Left renal pelvis (tissue), 4 donors: ENCODE data around the gene KRTAP6-3. TPM values are rescaled to one million over a fixed set of nuclear protein-coding genes. Genes with fewer than 3 reads are reported as not detected.

Experiments
- DNase-seq, 4 donors: peaks; one replicate each; pipeline ENCODE4 v3.0.0-alpha.2; 2013; ENCODE audit warnings: low read depth in 4 of 4, low spot score in 3 of 4
- polyA plus RNA-seq, 4 donors: library from polyadenylated mRNA; unstranded; fragments of 120-200 nt; gene quantifications; one replicate each; pipeline ENCODE4 v1.2.1, GENCODE V29; 2013; ENCODE audit not compliant: insufficient read length in 4 of 4

KRTAP6-3 gene, protein sequence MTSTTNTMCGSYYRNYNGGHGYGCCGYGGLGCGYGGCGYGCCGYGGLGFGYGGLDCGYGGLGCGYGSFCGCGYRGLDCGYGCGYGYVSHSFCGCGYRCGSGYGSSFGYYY
- not detected for polyA plus RNA-seq

- DNase-seq, result no peak
Observed at GRCh38 chr21:30592140-30592539, at the start of gene KRTAP6-3. Gene KRTAP6-3, plus strand, starts transcription at chr21:30592440. Its CDS starts 6 bp downstream, at chr21:30592446.

DNA sequence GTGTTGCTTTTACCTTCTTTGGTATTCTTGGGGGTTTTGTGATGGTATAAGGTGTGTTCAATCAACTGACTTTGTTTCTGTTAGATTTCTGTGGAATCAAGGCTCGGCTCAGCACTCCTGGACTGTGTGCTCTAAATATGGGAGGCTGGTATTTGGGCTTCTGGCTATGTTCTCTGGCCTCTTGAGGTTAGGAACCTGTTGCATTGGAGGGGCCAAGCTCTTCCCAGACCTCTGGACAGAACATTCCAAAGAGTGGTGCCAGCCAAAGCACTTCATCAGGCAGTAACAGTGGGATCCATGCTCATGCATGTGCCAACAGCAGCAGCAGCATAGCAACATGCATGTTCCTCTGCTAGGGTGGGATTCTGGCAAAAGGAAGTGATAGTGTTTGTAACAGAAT is 39.5 kb upstream of the KRTAP6-3 start:
- no peak for DNase-seq

- no peak for DNase-seq
Observed at GRCh38 chr21:30555095-30555494, 37.1 kb upstream of the KRTAP6-3 start.

- no peak for DNase-seq
Observed at GRCh38 chr21:30561264-30561895, 30.9 kb upstream of the KRTAP6-3 start, which contains the start of gene KRTAP19-7. Gene KRTAP19-7, minus strand, starts transcription at chr21:30561314. Its CDS starts 25 bp downstream, at chr21:30561289.

GRCh38 chr21:30561957-30562356 is 30.3 kb upstream of the KRTAP6-3 start:
- DNase-seq, result no peak

GRCh38 chr21:30563072-30563471 is 29.2 kb upstream of the KRTAP6-3 start:
- no peak for DNase-seq

DNA sequence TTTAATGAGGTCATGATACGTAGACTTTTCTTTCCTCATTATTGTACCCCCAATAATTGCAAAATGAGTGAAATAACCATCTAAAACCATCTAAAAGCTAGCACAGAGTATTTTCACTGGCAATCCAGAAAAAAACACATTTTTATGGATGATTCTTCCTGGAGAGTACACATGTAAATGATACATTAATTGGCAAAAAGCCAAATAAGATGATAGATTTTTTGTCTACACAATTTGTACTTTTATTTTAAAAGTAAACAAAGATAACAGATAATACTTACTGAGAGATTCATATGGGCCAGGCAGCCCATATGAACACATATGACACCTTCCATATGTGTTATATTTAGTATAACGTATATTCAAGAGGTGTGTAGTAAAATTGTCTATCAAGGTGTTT is 28.6 kb upstream of the KRTAP6-3 start:
- no peak for DNase-seq

- DNase-seq, result no peak
Observed at GRCh38 chr21:30567617-30568016, 24.6 kb upstream of the KRTAP6-3 start.

- DNase-seq, result no peak
Observed at GRCh38 chr21:30577766-30578165, 14.5 kb upstream of the KRTAP6-3 start.

DNA sequence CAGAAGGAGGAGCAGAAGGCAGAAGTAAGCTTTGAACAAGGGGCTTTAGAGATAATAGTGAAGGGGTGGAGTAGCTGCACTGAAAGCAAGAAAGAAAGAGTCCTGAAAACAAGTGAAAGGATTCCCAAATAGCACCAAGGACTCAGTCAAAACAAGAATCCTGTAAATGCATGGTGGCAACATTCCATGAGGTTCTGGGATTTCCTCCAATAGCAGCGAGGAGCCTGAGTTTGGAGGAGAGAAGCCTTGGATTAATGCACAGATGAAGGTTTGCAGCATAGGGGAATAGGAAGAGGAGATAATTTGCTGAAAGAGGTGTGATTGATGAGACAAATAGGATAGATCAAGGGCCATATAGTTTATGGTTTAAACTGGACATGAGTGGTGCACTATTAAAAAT is 12.9 kb upstream of the KRTAP6-3 start:
- DNase-seq, result no peak

- DNase-seq, result no peak
Observed at GRCh38 chr21:30580132-30580531, 12.1 kb upstream of the KRTAP6-3 start.

GRCh38 chr21:30582870-30583269 is 9.4 kb upstream of the KRTAP6-3 start:
- no peak for DNase-seq

DNA sequence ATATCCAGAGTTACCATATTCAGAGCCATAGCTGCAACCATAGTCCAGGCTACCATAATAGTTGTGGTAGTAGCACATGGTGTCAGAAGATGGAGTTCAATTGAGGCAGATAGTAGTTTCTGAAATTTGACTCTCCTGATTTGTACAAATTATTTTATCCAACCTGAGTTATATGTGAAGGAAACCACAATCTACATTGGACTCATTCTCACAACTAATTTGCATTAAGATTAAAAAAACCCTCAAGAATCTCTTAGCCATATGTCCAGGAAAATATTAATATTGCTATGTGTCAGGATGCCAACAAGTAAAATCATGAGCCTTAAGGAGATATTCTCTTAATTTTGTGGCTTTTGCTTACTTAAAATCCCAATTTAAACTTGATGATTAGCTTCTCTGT is 1.9 kb upstream of the KRTAP6-3 start, which contains the start of gene KRTAP22-2:
KRTAP22-2 (minus strand) TSS at position 101 of the 400 bp plus-strand sequence.
- no peak for DNase-seq

- DNase-seq, result no peak
Observed at GRCh38 chr21:30598802-30599201, 6.6 kb downstream of the KRTAP6-3 start, which contains the start of gene KRTAP6-2. Gene KRTAP6-2, minus strand, starts transcription at chr21:30598902. Its CDS starts 28 bp downstream, at chr21:30598874.

DNA sequence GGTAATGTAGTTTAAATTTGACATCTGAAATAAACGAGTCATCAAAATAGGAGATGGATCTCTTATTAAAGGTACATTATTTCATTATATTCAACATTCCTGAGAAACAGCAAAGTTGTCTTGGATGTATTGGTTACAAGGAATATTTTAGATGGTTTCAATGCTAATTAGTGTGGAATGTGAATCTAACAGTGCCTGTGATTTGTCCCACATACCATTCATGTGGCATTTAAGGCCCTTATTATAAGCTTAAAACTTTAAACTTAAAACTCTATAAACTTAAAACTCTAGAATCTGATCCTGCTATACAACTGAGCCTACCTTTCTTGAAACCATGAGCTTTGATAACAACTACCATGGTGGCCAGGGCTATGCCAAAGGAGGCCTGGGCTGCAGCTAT is 8.5 kb downstream of the KRTAP6-3 start, which contains the start of gene KRTAP22-1:
KRTAP22-1 (plus strand) TSS at position 301 of the 400 bp plus-strand sequence.
- no peak for DNase-seq

DNA sequence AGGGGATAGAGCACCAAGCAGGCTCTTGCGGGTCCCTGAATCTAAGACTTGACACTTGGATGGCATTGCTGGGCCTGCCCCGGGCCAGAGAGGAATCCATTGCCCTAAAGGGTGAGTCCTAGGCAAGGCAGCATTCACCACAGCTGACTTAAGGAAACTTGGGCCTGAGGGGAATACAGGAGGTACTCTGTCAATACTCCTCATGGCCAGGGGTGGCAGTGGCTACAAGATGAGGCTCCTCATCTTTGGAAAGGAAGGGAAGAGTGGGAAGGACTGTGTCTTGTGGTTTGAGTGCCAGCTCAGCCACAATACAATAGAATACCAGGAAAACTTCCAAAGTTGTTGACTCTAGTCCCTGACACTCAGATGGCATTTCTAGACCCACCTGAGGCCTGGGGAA is 13.7 kb downstream of the KRTAP6-3 start:
- no peak for DNase-seq

- DNase-seq, result no peak
Observed at GRCh38 chr21:30612132-30612531, 19.9 kb downstream of the KRTAP6-3 start.

- no peak for DNase-seq
Observed at GRCh38 chr21:30613836-30614235, 21.6 kb downstream of the KRTAP6-3 start, which contains the start of gene KRTAP6-1. Gene KRTAP6-1, minus strand, starts transcription at chr21:30613930. Its CDS starts 26 bp downstream, at chr21:30613904.

DNA sequence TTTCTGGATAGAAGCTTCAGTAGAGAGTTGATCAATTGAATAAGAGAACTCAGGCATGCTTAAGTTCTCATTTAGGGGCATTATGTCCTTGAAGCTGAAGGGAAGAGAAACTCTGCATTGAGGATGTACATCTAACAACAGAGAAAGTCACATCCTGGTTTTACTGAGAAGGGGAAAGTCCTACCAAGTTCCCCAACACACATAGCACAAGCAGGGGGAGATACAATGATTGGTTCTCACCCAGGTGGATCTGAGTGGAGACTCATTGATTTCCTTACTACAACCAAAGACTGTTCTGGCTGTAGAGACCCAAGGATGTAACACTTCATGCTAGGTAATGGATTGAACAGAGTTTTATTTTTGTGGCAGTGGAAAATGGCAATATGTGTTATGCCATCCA is 23.0 kb downstream of the KRTAP6-3 start:
- DNase-seq, result no peak

GRCh38 chr21:30616125-30616524 is 23.9 kb downstream of the KRTAP6-3 start, which contains the start of gene KRTAP20-1:
Gene KRTAP20-1, plus strand, starts transcription at chr21:30616425. Its CDS starts 30 bp downstream, at chr21:30616455.
- no peak for DNase-seq

DNA sequence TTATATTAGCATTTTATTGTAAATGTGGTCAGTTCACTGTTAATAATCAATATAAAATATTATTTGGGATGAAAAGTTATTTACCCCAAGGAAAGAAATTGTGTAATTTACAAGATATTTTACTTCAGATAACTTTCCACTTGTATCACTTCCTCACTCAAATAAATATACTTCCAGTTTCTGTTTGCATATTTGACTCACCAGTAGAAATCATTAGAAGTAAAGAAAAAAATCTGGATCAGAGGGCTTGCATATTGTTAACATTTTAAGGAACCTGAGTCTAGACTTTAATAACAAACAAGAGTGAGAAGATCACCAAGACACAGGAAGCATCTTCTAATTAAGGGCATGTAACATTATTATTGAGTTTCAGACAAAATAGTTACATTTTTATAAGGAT is 27.8 kb downstream of the KRTAP6-3 start:
- DNase-seq, result no peak

- DNase-seq, result no peak
Observed at GRCh38 chr21:30620522-30620921, 28.3 kb downstream of the KRTAP6-3 start, which contains the start of gene KRTAP20-4. Gene KRTAP20-4, plus strand, starts transcription at chr21:30620627.
